HG03280 (cell line): Measurements from ENCODE around the gene TRANK1.
"Not testable (repeated sequence)": the region's sequence is repeated elsewhere in the genome, so short reads cannot be mapped to it uniquely, and the experiment has no call there.

ENCODE experiments used
- ATAC-seq: cut with Tn5 transposase; IDR thresholded peaks from one replicate; pipeline ENCODE4 v1.9.1; 2021; ENCODE audit warnings: mild to moderate bottlenecking, moderate library complexity; ENCODE audit not compliant: unreplicated experiment

TRANK1 gene

DNA sequence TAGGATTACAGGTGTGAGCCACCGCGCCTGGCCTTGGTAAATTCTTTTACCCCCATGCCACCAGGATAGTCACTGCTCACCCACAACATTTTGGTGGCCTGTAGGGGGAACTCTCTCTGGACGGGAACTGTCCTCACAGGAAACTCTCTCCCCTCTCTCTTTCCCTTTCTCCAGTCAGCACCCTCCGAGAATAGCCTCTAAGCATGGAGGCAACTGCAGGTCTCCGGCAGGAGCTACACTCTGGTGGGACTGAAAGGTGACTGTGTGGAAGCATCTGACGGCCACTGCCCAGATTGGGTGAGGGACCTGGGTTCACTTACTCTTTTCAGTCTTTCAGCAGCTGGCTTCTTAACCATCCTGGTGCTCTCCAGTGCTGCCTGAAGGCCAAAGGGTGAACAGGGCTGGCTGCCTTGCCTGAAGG lies 21.3 kb downstream of the TRANK1 start:
- ATAC-seq: no peak

DNA sequence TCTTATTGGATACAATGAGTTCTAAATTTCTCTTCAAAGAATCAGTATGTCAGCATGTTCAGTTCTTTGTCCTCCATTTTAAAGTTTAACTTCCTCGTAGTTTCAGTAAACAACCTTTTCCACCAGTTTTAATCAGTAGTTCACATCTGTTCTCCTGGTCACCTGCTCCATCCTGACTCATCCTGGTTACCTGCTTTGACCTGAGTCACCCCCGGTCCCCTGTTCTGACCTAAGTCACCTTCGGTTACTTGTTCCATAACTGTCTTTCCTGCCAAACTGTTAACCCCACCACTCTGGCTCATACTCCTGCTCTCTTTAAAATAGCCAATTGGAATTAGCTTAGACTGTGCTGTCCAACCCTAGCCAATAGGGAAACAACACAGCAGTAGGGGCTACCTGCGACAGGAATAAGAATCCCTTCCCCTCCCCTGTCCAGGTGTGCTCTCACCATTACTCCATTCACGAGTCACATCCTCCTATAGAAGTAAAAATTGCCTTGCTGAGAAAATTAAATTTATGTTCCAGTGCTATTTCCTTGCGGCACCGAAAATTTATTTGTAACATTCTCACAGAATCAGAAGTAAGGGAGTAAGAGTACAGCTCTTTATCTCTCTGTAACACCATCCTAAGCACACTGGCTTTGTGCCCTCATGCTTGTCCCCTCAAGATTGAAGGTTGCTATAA lies 23.8 kb downstream of the TRANK1 start:
- ATAC-seq: no peak

DNA sequence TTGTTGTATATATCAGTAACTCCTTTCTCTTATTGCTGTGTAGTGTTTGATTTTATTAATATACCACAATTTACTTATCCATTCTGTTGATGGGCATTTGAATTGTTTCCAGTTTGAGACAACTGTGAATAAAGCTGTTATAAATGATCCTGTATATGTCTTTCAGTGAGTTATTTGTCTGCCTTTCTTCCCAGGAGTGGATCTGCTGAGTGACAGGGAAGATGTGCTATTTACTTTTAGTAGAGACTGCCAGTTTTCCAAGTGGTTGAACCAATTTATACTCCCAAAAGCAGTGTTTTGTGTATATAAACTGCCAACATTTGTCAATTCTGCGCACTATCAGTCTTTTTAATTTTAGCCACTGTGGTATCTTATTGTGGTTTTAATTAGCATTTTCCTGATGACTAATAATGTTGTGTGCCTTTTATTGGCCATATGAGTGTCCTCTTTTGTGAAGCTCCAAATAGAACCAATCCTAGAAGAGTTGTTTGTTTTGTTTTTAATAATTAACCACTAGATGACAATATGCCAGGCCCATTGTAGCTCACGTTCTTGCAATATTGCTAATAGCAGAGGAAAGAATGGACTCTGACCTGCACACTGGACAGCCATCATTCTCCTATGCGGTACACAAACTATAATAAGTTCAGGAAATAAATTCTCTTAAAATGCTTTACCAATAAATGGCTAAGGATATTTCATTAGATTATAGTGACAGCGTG lies 25.3 kb downstream of the TRANK1 start:
- ATAC-seq: no peak

DNA sequence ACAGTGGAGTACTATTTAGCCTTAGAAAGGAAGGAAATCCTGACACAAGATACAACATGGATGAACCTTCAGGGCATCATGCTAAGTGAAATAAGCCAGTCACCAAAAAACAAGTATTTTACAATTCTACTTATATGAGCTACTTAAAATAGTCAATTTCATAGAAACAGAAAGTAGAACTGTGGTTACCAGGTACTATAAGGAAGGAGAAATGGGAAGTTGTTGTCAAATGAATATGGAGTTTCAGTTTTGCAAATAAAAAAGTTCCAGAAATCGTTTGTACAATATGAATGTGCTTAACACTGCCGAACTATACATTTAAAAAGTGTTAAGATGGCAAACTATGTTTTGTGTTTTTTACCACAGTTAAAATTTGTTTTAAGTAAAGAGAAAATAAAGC lies 26.8 kb downstream of the TRANK1 start:
- peak; percentile 83 for ATAC-seq

DNA sequence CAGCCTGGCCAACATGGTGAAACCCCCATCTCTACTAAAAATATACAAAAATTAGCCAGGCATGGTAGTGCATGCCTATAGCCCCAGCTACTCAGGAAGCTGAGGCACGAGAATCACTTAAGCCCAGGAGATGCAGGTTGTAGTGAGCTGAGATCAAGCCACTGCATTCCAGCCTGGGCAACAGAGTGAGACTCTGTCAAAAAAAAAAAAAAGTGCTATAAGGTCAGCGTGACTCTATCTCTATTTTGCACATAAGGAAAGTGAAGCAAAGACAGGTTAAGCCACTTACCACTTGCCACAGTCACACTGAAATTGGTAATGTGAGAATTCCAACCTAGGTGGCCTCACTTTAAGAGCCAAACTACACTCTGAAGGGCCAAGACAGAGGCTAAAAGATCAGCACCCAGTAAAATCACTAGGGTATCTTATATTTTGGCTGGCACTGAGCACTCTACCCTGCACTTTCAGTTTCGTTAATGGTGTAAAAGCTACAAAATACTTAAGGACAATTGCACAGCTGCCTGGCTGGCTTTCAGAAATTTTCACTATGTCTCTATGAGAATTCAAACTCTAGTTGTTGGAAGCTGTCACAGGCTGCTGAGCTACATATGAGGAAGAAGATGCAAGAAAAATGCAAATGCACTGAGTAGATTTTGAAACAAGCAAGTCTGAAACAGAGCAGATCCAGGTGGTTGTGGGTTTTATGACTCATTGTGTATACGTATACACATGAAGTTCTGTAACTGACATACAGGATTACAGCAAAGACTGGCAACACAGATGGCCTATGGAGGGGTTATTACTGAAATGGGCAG lies 32.7 kb downstream of the TRANK1 start:
- peak; percentile 92 for ATAC-seq

DNA sequence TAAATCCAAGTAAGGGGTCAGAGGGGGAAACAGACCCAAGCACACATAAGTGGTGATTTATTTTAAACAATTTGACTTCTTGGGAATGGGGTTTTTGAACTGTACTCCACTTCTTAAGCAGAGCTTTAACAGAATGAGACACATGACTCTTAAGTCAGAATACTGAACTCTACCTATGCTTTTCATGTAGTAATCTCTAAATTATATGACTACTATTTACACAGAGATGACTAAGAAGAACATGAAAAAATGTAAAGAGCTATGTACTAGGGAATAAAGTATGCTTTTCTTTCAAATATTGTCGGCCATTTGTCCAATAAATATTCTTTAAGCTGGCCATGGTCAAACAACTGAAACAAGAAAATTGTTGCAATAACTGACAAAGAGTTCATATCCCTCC lies 35.2 kb downstream of the TRANK1 start:
- no peak for ATAC-seq

DNA sequence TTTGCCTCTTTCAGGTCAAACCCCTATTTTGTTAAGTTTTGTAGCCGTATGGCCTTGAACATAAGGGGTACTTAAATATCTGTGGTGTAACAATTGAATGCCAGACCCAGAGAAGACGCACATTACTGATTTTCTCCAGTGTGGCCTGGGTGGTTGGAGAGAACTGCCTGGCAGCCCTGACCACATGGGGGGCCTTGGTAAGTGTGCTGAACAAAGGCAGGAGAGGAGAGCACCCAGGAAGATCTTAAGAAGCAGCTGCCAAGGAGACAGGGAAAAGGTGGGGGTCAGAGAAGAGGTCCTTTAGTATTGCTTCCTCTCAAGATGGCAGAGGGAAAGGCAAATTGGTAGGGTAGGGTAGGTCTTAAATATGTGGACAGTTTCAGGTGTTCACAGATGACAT lies 35.7 kb downstream of the TRANK1 start:
- ATAC-seq: no peak

DNA sequence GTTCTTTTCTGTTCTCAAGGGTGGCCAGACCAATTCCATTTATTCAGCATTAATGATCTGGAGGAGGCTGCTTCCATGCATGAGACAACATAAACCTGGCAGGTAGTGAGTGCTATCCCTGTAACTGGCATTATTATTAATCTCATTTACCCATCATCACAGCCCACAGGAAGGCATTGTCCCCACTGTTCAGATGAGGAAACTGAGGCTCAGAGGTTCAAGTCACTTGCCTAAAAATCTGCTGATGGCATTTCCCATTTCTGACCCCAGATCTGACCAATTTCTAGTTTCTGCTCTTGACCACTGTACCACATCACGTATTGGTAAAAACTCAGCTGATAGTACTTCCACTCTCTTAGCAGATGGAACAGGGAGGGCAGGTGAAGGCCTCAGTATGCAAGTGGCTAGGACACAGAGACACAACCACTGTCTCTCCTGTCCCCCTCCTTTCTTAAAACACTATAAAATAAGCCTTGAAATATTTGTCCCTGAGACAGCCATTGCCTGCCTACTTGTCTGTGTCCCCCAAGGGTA lies 36.1 kb downstream of the TRANK1 start:
- no peak for ATAC-seq

DNA sequence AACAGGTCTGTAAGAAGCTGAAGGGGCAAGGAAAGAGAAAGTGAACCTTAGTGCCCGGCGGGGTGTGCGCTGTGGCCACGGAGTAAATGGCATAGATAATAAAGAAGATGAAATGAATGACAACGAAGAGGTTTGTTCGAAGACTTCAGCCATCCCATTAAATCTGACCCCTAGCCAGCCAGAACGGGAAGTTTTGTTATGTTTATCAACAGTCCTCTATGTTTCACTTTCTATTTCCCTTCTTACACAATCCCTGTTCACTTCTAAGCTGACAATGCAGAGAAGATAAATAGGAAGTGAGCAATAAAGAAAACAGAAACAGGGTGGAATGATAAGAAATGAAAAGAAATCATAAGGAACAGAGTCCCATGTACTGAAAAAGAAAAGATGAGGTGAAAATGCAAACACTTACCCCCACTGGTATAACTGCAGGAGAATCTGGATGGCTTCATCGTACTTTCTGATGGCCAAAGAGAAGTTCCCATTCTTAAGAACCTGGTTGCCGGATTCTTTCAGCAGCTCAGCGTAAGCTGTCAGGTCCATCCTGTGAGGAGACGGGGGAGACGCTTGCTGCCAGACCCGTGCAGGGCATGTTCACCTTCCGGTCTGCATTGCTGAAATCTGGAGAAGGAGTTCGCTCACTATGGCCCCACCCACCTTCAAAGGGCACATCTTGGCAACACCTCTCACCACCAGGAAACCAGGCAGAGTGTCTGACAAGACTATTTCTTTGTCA lies 36.8 kb downstream of the TRANK1 start:
- no peak for ATAC-seq

DNA sequence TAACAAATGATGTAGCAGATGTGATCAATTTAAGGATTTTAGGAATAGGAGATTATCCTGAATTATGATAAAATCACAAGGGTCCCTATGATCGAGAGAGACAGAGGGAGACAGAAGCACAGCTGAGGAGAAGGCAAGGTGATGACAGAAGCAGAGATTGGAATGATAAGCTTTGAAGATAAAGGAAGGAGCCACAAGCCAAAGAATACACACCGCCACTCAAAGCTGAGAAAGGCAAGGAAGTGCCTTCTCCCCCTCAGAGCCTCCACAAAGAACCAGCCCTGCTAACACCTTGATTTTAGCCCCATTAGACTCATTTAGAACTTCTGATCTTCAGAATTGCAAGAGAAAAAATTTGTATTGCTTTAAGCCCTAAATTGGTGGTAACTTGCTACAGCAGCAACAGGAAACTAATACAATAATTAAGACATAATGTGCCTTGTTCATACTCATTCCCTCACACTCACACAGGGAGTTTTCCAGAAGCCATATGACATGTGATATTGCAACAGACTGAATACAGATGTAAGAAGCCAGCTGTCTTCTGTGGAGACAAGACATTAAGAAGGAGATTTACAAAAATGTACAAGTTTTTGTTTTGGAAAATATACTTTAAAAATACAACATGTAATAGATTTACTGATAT lies 38.2 kb downstream of the TRANK1 start:
- ATAC-seq: no peak

DNA sequence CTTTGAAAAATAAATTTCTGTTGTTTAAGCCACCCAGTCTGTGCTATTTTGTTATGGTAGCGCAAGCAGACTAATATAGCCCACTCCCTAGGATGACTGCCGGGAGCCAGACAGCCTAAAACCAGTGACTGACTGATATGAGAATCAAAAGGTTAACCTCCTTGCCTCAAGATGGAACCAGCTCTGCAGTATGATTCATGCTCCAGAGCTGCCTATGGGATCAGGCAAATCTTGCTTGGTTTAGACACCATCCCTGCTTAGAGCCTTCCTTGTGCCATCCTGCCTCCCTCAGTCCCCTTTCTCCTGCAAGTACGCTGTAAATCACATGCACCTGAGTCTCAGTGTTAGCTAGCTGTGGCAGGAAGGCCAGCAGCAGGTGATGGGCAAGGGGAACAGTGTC lies 39.3 kb downstream of the TRANK1 start:
- ATAC-seq: no peak

DNA sequence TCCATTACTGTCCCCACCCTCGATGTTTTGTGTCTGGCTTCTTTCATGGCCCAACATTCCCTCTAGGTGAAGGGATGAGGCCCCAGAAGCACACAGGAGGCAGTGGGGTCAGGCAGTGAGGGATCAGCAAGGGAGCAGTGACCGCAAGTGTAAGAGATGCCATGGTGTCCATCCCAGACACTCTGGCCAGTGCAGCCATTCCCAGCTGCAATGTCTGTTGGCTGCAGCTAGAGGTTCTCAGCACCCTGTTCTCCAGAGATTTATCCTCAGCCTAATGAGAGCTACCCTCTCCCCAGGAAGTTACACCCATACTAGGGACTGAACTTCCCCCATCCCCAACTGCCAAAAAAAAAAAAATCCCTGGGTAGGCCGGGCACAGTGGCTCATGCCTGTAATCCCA lies 40.2 kb downstream of the TRANK1 start:
- no peak for ATAC-seq

DNA sequence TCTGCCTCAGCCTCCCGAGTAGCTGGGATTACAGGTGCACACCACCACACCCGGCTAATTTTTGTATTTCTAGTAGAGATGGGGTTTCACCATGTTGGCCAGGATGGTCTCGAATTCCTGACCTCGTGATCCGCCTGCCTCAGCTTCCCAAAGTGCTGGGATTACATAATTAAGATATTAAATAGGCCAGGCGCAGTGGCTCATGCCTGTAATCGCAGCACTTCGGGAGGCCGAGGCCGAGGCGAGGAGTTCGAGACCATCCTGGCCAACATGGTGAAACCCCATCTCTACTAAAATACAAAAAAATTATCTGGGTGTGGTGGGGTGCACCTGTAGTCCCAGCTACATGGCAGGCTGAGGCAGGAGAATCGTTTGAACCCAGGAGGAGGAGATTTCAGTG lies 40.8 kb downstream of the TRANK1 start:
- not testable (repeated sequence) for ATAC-seq

DNA sequence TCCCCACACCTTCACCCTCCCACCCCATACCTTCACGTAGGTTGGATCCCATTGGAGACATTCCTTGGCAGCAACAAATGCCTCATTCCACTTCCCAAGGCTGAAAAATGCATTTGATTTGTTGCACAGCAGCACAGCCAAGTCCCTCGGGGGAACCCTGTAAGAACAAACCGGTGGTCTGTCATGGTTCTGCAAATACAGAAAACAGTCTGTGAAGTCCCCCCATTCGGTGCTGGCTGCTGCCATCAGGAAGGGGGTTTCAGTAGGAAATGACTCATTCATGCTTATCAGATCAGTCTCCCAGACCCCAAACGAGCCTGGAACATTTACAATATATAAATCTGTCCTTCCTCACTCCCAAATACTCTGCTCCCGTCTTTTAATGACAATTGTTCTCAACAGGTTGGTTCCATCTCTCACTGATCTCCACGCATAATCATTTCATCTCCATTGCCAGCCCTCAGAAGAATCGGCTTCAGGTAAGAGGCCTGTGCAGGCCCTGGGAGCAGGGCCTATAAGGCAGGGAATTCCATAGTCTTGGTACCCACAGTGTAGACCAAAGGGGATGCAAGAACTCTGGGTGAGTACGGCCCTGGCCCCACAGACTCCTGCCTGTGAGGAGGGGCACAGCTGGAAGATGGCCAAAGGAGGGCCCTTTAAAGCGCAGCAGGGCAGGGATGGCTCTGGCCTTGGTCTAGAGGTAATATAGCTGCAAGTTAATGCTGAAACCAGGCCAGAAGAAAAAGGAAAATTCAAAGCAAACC lies 41.6 kb downstream of the TRANK1 start:
- no peak for ATAC-seq

DNA sequence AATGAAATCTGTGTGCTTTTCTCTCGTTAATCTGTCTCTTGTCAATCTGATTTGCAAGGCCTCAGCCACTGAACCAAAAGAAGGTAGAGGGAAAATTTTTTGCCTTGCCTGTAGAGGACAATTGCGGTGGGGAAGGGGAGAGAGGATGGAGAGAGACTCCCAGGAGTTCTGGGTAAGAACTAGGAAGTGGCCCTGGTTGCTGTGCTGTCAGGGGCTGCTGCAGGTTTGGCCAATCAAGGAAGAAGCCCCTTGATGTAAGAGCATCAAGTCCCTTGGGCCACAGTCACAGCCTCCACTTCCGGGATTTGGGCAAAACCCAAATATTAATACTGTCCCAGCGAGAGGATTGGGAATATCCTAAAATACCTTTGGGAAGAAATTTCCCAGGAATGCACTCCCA lies 43.3 kb downstream of the TRANK1 start:
- no peak for ATAC-seq

DNA sequence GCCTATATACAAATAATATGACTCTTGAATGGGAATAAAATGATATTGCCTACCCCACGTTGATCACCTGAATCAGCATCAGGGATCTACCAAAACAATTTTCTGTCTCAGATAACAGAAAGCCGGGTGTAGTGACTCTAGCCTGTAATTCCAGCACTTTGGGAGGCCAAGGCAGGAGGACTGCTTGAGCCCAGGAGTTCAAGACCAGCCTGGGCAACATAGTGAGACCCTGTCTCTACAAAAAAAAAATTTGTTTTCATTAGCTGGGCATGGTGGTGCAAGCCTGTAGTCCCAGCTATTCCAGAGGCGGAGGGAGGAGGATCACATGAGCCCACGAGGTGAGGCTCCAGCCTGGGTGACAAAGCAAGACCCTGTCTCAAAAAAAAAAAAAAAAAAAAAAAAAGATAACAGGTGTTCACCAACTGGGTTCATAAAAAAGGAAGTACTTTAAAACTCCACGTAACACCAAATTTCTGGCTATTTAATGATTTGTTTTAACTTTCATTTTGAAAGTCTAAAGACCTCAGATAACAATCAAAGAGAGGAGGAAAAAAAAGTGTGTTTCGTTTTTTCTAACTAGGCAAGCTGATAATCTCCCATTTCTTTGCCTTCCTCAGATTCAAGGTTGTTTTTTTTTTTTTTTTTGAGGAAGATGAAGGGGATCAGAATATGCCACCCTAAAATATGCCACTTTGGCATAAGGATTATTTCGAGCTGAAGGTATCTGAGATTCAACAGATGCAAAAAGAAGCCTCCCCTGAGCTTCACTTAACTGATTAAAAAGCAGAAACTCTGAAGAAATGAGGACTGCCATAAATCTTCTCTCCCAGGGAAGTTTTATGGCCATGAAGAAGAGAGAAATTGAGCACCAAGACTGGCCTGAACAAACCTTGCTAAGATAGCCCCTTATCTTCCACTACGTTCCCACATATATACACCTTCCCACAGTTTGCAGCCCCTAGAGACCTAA lies 44.1 kb downstream of the TRANK1 start:
- no peak for ATAC-seq

DNA sequence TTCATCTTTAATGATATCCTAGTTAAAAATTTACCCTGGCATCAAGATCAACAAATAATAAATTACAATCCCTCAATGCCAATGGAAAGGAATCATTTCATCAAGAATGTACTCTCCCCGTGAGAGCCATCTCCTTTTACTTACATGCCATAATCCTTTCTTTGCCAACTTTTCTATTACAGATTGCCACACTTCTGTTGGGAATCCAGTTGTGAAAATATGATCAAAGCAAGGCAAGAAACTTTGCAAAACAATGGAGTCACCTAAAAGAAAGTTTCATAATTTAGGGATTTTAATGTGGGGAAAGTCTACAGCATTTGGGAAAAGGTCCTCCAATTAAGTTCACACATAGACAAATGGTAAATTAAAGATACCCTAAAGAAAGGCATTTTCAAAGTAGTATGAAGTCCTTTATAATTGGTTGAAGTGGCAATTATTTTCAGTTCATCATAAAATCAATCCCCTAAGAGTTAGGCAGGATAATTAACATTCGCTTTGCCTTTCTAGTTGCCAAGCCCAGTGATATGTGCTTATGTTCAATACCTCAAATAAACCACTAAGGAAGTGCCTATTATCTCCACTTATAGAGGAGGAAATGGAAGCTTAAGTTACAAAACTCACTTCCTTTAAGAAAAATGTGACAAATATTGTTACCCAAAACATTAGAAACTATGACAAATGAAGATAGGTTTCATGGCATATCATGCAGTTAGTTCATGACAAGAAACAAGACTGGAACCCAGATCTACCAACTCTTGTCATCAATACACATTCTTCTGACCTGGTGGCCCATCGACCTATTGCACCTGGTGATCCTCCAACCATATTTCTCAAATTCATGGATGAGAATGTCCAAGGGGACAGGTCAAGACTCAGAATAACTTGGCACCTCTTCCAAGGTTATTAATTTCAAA lies 49.1 kb downstream of the TRANK1 start:
- ATAC-seq: no peak
